ENCODE measurements around the gene PSME2. TPM values are rescaled to one million over a fixed set of nuclear protein-coding genes. Genes with fewer than 3 reads are reported as not detected.

PSME2 gene
- total and polyA plus RNA-seq, 9 of the 15 experiments (the other 6 are each of a cell fraction or from before 2014, with no cell fraction given): 111 to 579 (median 159) TPM

GRCh38 chr14:24093901-24094840 is 52.2 kb downstream of the PSME2 start, which contains the start of gene PCK2 (continued):
- TF ChIP-seq ZNF318 (IDR thresholded peaks at IDR 0.05; ENCODE audit: borderline replicate concordance in 1 of 2, low read depth in 1 of 2): no peak
- peak; percentile 58; the same call in 1 of the 2 replicates for TF ChIP-seq ELF1 (tag; IDR thresholded peaks at IDR 0.05)
- no peak for TF ChIP-seq ZNF75A (CRISPR knock-in tag; IDR thresholded peaks at IDR 0.05)
- 0 out of 2 replicates have a peak, but pooled peaks have one; percentile 39 for TF ChIP-seq NKRF (IDR thresholded peaks at IDR 0.05; ENCODE audit: borderline replicate concordance)
- no peak for TF ChIP-seq TSC22D4 (tag; IDR thresholded peaks at IDR 0.05)
- no peak for TF ChIP-seq CAMTA2 (CRISPR knock-in tag; conservative IDR thresholded peaks at IDR 0.05)
- no peak for TF ChIP-seq ZNF740 (CRISPR knock-in tag; IDR thresholded peaks at IDR 0.05)
- no peak for TF ChIP-seq ZNF740 (tag; IDR thresholded peaks at IDR 0.05)
- TF ChIP-seq, protein P1, sequence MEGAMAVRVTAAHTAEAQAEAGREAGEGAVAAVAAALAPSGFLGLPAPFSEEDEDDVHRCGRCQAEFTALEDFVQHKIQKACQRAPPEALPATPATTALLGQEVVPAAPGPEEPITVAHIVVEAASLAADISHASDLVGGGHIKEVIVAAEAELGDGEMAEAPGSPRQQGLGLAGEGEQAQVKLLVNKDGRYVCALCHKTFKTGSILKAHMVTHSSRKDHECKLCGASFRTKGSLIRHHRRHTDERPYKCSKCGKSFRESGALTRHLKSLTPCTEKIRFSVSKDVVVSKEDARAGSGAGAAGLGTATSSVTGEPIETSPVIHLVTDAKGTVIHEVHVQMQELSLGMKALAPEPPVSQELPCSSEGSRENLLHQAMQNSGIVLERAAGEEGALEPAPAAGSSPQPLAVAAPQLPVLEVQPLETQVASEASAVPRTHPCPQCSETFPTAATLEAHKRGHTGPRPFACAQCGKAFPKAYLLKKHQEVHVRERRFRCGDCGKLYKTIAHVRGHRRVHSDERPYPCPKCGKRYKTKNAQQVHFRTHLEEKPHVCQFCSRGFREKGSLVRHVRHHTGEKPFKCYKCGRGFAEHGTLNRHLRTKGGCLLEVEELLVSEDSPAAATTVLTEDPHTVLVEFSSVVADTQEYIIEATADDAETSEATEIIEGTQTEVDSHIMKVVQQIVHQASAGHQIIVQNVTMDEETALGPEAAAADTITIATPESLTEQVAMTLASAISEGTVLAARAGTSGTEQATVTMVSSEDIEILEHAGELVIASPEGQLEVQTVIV (CRISPR knock-in tag; IDR thresholded peaks at IDR 0.05; ENCODE audit: borderline replicate concordance): no peak
- no peak for TF ChIP-seq BRCA1 (IDR thresholded peaks at IDR 0.05)
- TF ChIP-seq BRCA1 (CRISPR knock-in tag; IDR thresholded peaks at IDR 0.05): no peak
- TF ChIP-seq HDAC1 (IDR thresholded peaks at IDR 0.05): peak in 1 of 2 experiments; percentile 43; a peak in 1 of 4 replicates
- TF ChIP-seq POLR2AphosphoS2 (IDR thresholded peaks at IDR 0.05; ENCODE audit: low read length): peak; percentile 22; the same call in 1 of the 2 replicates

Measured in K562 (cell line).